GM18519 (cell line): Measurements from ENCODE around the gene CHEK2.
"Not testable (repeated sequence)": the region's sequence is repeated elsewhere in the genome, so short reads cannot be mapped to it uniquely, and the experiment has no call there.

Experiments used
- ATAC-seq: cut with Tn5 transposase; IDR thresholded peaks from one replicate; pipeline ENCODE4 v1.9.1; 2021; ENCODE audit warnings: mild to moderate bottlenecking, moderate library complexity; ENCODE audit not compliant: unreplicated experiment, low FRiP score

The CHEK2 gene

DNA sequence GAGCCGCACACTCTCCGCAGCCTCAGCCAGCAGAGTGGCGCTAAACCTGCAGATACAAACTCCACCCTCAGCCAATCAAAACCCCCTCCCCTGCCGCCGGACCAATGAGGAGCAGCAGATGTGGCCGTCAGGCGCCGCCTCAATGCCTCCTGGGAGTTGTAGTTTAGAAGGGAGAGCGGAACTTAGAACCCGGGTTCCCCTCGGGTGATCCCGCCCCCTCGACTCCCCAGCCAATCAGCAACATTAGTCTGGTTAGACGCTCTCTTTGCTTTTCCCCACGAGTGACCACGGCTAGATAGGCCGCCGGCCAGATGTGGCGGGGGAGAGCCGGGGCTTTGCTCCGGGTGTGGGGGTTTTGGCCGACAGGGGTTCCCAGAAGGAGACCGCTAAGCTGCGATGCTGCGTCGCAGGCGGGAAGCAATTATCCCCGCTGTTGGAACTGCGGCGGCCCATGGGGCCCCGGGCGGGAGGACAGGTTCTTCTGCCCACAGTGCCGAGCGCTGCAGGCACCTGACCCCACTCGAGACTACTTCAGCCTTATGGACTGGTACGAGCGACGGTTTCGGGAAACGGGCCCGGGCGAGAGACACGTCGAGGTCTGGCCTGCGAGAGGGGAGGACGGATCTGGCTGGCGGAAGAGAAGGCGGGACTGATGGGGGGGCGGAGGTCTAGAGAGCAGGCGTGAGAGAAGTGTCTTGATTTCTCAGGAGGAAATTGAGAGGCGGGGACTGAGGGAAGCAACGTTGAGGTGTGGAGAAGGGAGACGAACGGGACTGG lies at the start of gene CHEK2, which contains the start of gene HSCB:
TSS of gene CHEK2 (minus strand) at position 36 of the 777 bp plus-strand sequence. CDS start 7,099 bp downstream, outside the sequence.
TSS of gene HSCB (plus strand) at position 255 of the 777 bp plus-strand sequence. CDS start at position 312, 57 bp downstream.
- ATAC-seq = peak; percentile 81

- no peak for ATAC-seq
Measured at GRCh38 chr22:28791124-28791523, 49.5 kb upstream of the CHEK2 start.

- no peak for ATAC-seq
Measured at GRCh38 chr22:28788601-28789000, 47.0 kb upstream of the CHEK2 start.

DNA sequence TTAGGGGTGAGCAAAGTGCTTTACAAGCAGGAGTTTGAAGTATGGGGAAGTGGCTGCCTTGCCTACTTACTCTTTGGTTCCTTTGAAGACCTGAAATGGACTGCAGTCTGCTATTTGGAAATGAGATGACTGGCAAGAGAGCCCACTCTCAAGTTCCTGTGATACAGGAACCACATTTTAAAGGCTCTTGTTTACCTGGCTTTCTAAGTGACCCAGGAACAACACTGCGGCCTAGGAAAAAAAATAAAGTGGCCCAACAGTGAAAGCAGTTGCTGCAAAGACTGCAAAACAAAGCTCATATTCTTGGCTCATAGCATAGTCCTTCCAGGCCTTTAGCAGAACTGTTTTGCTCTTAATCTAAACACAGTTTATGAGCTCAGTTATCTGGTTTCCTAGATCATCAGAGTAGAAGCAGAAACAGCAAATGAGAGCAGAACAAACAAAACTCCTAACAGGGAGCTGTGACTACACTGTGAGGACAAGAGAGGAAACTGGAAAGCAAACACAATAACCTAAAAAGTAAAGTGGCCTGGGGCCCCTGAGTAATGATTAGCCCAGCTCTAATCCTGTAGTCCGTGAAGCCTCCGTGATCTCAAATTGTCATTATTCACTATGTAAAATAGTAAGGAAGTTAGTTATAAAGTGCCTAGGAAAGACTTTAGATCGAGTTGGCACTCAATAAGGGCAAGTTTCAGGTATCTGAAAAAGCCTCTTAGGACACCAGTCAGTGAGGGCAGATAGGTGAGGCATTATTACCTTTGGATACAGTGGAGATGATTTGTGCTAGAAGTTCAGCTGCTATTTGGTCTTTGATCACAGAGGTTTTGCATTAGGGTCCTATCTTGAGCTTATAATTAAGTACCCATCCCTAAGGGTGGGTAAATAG lies 42.4 kb upstream of the CHEK2 start:
- no peak for ATAC-seq

GRCh38 chr22:28780296-28780695 lies 38.7 kb upstream of the CHEK2 start:
- ATAC-seq = no peak

DNA sequence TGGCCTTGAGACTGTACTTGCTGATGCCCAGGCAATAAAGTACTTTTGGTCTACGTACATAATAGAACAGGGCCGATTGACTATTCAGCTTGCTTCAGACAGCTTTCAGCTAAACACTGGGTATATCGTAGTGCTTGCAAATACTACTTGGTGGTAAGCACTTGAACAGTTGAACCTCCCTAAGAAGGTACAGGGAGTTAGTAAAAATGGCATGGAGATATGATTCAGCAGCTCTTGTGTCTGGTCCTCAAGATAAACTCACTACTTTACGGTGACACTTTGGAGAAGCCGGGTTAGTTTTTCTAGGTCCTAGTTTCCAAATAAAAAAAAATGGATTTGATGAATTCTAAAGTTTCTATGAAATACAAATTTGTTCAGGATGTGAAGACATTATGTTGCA lies 38.2 kb upstream of the CHEK2 start:
- no peak for ATAC-seq

DNA sequence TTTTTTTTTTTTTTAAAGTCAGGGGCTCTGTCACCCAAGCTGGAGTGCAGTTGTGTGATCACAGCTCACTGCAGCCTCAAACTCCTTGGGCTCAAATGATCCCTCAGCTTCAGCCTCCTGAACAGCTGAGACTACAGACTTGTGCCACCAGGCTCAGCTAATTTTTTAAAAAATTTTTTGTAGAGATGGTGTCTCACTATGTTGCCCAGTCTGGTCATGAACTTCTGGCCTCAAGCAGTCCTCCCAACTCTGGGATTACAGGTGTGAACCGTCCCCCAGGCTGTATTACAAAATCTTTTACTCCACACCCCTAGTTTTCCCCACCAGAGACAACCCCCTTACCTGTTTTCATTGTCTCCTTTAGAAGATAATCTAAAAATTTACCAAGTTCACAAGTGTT lies 32.8 kb upstream of the CHEK2 start:
- ATAC-seq = no peak

GRCh38 chr22:28773461-28773867 lies 31.8 kb upstream of the CHEK2 start:
- no peak for ATAC-seq

GRCh38 chr22:28772633-28773460 lies 31.2 kb upstream of the CHEK2 start, which contains the start of gene CCDC117:
Gene CCDC117, plus strand, starts transcription at chr22:28772695. Its CDS starts 155 bp downstream, at chr22:28772850.
- peak; percentile 66 for ATAC-seq

GRCh38 chr22:28771195-28771791 lies 29.7 kb upstream of the CHEK2 start:
- ATAC-seq = no peak

GRCh38 chr22:28769394-28770085 lies 27.9 kb upstream of the CHEK2 start:
- no peak for ATAC-seq

GRCh38 chr22:28768701-28769393 lies 27.2 kb upstream of the CHEK2 start:
- ATAC-seq = no peak

GRCh38 chr22:28766628-28767027 lies 25.0 kb upstream of the CHEK2 start:
- no peak for ATAC-seq

DNA sequence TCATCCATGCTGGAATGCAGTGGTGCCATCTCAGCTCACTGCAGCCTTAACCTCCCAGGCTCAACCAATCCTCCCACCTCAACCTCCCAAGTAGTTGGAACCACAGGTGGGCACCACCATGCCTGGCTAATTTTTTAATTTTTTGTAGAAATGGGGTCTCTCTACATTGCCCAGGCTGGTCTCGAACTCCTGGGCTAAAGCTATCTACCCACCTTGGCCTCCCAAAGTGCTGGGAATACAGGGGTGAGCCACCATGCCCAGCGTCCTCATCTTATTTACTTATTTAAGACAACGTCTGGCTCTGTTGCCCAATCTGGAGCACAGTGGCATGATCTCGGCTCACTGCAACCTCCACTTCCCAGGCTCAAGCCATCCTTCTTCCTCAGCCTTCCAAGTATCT lies 20.4 kb upstream of the CHEK2 start:
- not testable (repeated sequence) for ATAC-seq

DNA sequence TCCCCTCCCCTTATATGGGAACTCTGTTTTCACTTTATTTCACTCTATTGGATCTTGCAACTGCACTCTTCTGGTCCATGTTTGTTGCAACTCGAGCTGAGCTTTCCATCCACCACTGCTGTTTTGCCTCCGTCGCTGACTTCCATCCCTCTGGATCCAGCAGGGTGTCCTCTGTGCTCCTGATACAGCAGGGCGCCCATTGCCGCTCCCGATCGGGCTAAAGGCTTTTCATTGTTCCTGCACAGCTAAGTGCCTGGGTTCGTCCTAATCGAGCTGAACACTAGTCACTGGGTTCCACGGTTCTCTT lies 19.8 kb upstream of the CHEK2 start:
- ATAC-seq = no peak

GRCh38 chr22:28759861-28760560 lies 18.4 kb upstream of the CHEK2 start:
- ATAC-seq = no peak

DNA sequence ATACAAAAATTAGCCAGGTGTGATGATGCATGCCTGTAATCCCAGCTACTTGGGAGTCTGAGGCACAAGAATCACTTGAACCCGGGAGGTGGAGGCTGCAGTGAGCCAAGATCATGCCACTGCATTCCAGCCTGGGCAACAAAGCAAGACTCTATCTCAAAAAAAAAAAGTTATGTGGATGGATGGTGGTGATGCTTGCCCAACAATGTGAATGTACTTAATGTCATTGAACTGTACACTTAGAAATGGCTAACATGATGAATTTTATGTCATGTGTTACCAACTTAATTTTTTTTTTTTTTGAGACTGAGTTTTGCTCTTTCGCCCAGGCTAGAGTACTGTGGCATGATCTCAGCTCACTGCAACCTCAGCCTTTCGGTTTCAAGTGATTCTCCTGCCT lies 12.9 kb upstream of the CHEK2 start:
- ATAC-seq = not testable (repeated sequence)

DNA sequence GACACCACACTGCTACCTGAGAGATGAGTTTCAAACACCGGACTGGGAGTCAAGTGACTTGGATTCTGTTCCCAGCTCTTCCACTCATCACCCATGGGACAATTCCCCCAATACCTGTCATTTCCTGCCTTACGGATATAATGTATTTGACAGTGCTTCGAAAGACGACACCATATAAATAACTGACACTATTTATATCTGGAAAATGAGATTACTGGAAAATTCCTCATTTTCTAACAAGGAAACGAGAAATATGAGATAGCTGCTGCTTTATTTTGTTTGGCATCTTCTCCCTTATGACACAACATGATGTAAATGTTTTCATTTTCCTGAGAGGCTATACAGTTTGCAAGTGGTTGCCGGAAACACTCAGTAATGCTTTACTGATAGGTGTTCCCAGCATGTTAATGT lies 8.9 kb upstream of the CHEK2 start:
- ATAC-seq = no peak
